ENCODE data around the gene ZNF3. TPM values are rescaled to one million over a fixed set of nuclear protein-coding genes. Genes with fewer than 3 reads are reported as not detected.

ZNF3 gene
- total and polyA plus RNA-seq, 3 donors from 2014 or later: 23.4 to 27.7 (median 24.7) TPM

DNA sequence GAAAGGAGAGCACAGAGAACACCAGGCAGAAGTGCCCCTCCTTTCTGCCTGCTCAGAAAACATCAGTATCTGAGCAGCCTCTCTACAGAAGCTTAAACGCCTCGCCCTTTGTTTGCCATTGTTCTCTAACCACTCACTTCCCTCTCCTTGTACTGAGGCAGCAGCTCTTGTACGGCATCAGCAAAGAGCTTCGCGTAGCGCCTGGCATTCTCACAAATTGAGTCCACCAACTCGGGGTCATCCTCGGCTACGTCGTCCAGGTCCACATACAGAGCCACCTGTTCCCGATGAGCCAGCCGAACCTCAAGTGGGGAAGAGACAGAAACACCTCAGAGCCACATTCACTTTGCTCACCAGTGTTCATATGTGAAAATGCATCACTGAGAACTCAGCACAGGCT, 17.9 kb upstream of the ZNF3 start:
- TF ChIP-seq, protein P1, sequence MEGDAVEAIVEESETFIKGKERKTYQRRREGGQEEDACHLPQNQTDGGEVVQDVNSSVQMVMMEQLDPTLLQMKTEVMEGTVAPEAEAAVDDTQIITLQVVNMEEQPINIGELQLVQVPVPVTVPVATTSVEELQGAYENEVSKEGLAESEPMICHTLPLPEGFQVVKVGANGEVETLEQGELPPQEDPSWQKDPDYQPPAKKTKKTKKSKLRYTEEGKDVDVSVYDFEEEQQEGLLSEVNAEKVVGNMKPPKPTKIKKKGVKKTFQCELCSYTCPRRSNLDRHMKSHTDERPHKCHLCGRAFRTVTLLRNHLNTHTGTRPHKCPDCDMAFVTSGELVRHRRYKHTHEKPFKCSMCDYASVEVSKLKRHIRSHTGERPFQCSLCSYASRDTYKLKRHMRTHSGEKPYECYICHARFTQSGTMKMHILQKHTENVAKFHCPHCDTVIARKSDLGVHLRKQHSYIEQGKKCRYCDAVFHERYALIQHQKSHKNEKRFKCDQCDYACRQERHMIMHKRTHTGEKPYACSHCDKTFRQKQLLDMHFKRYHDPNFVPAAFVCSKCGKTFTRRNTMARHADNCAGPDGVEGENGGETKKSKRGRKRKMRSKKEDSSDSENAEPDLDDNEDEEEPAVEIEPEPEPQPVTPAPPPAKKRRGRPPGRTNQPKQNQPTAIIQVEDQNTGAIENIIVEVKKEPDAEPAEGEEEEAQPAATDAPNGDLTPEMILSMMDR (IDR thresholded peaks at IDR 0.05): no peak
- no peak for TF ChIP-seq POLR2A (IDR thresholded peaks at IDR 0.05)
- Histone ChIP-seq H3K9me3 (no peaks in the 10 kb centered on the region), H3K4me3 (no peak overlapping the region), H3K4me1 (no peaks in the 10 kb centered on the region), H3K36me3 (ENCODE audit: low read depth, missing control alignments) (no peaks in the 10 kb centered on the region), H3K27me3 (no peaks in the 10 kb centered on the region), H3K27ac (peak overlapping the region in 1 of 2 donors; percentile 93)
- intact Hi-C loops (cut with DNase I; ENCODE audit: low total_unique reads): no loop called here
- no peak for DNase-seq
- WGBS, 2 donors: 44 to 52% methylated on average over 11 to 12 of the region's 12 CpGs

DNA sequence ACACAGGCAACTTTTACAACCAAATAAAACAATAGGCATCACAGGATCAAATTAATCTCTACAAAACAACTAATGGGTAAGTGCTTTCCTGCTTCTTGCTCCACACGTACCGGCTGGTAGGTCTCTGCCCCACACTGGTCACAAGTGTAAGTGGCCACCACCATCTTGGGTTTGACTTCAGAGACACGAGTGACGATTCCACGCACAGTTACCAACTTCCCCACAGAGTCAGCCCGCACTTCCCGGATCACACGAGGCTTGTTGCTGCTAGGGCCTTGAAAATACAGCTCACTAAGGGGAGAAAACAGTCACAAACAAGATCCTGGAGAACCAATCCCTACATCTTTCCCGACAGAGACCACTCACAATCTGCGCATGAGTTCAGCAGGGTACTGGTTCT, 17.4 kb upstream of the ZNF3 start:
- no peaks in the 10 kb centered on the region for H3K9me3 ChIP-seq
- 76 to 81% methylated on average over 10 of the region's 10 CpGs for WGBS, 2 donors
- TF ChIP-seq POLR2A (IDR thresholded peaks at IDR 0.05): no peak
- TF ChIP-seq, protein P1 (IDR thresholded peaks at IDR 0.05): no peak
- H3K4me3 ChIP-seq: no peak overlapping the region
- H3K27me3 ChIP-seq: no peaks in the 10 kb centered on the region
- no peak for DNase-seq
- no peaks in the 10 kb centered on the region for H3K36me3 ChIP-seq (ENCODE audit: low read depth, missing control alignments)
- no peaks in the 10 kb centered on the region for H3K4me1 ChIP-seq
- no peak overlapping the region for H3K27ac ChIP-seq
- intact Hi-C loops (cut with DNase I; ENCODE audit: low total_unique reads): no loop called here

DNA sequence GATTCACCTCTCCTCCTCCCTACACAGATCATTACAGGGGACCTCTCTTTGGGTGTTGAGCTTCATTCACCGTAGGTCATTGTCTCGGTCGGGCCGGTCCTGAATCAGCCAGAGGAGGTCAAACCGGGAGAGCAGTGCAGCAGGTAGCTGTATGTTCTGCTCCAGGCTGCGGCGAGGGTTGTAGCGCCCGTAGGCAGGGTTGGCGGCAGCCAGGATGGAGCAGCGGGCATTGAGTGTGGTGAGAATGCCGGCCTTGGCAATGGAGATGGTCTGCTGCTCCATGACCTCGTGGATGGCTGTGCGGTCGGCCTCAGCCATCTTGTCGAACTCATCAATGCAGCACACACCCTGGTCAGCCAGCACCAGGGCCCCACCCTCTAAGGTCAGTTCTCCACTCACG, 14.2 kb upstream of the ZNF3 start:
- no peak overlapping the region for H3K4me3 ChIP-seq
- H3K4me1 ChIP-seq: peaks cover 11% of the 10 kb centered on the region
- DNase-seq: no peak
- no peak for TF ChIP-seq POLR2A (IDR thresholded peaks at IDR 0.05)
- TF ChIP-seq, protein P1 (IDR thresholded peaks at IDR 0.05): no peak
- H3K27ac ChIP-seq: no peak overlapping the region
- WGBS, 2 donors: 88 to 92% methylated on average over 8 to 17 of the region's 17 CpGs
- intact Hi-C loops (cut with DNase I; ENCODE audit: low total_unique reads): no loop called here
- H3K36me3 ChIP-seq (ENCODE audit: low read depth, missing control alignments): no peaks in the 10 kb centered on the region
- no peaks in the 10 kb centered on the region for H3K9me3 ChIP-seq
- no peaks in the 10 kb centered on the region for H3K27me3 ChIP-seq

DNA sequence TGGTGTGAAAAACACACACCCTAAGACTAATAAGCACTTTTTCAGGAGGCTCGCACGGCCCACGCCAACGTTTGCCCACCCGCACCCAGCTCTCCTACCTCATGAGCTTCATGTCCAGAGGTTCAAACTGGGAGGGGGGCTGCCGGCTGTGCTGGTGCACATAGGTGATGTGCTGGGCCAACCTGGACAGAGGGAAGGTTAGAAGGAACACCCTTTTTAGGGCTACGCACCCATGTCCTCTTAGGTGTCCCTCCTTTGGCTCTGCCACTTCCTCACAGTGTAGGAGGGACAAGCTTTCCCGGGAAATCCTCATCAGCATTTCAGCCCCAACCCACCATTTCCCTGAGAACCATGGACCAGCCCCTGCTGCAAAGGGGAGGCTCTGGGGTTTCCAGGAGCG, 13.8 kb upstream of the ZNF3 start:
- Histone ChIP-seq H3K36me3 (ENCODE audit: low read depth, missing control alignments) (no peaks in the 10 kb centered on the region), H3K4me3 (no peak overlapping the region), H3K27ac (no peak overlapping the region), H3K4me1 (peaks cover 11% of the 10 kb centered on the region), H3K27me3 (no peaks in the 10 kb centered on the region), H3K9me3 (no peaks in the 10 kb centered on the region)
- 83 to 85% methylated on average over 7 to 9 of the region's 9 CpGs for WGBS, 2 donors
- DNase-seq: no peak
- intact Hi-C loops (cut with DNase I; ENCODE audit: low total_unique reads): no loop called here
- TF ChIP-seq, protein P1 (IDR thresholded peaks at IDR 0.05): no peak
- no peak for TF ChIP-seq POLR2A (IDR thresholded peaks at IDR 0.05)

DNA sequence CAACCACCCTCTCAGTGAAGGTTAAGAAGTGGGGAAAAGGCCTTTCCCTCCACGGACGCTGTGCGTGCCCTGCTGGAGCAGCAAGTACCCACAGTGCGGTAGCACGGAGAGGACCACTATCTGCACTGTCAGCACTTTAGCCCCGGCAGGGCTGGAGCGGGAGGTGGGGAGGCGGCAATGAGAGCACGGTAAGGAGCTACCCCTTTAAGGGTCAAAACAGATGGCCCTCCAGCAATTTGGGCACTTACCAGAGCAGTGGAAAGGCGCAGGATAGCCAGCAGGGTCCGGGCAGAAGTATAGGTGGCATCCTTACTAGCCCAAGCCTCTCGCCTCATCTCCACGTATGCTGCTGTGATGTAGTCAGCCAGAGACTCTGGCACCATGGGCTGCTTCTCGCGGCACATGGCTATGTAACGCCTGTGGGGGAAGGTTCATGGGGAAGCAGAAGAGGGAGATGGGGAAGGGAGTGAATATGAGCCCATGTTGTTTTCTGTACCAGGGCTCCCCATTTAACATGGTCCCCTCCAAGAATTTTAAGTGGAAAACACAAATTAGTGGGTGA, 12.5 kb upstream of the ZNF3 start:
- H3K27me3 ChIP-seq: no peaks in the 10 kb centered on the region
- H3K9me3 ChIP-seq: no peaks in the 10 kb centered on the region
- H3K27ac ChIP-seq: peak overlapping the region in 1 of 2 donors; percentile 56
- intact Hi-C loops (cut with DNase I; ENCODE audit: low total_unique reads): no loop called here
- no peaks in the 10 kb centered on the region for H3K36me3 ChIP-seq (ENCODE audit: low read depth, missing control alignments)
- WGBS, 2 donors: 78 to 79% methylated on average over 14 to 16 of the region's 16 CpGs
- peaks cover 19% of the 10 kb centered on the region for H3K4me1 ChIP-seq
- no peak for DNase-seq
- no peak overlapping the region for H3K4me3 ChIP-seq
- TF ChIP-seq, protein P1 (IDR thresholded peaks at IDR 0.05): no peak
- TF ChIP-seq POLR2A (IDR thresholded peaks at IDR 0.05): no peak

Measured in testis (tissue), 3 donors.